PC-9 (cell line): Measurements from ENCODE around the gene ALK. TPM values are rescaled to one million over a fixed set of nuclear protein-coding genes. Genes with fewer than 3 reads are reported as not detected.

Experiments used
- BruUV-seq: library from RNA; stranded (reverse); fragments of 400-500 nt; replicated peaks from 2 replicates; lab custom pipeline; 2021; lab: Mats Ljungman, UMichigan
- CTCF ChIA-PET: fragments of 300-600 bp; sonication (Branson Sonifier 250); formaldehyde crosslinking; loops from one replicate; lab custom pipeline; 2022; ENCODE audit warnings: antibody characterized with exemption; lab: Charles Lee
- POLR2A ChIA-PET: fragments of 300-600 bp; sonication (Branson Sonifier 250); formaldehyde crosslinking; loops from one replicate; lab custom pipeline; 2022; ENCODE audit warnings: antibody characterized with exemption; ENCODE audit not compliant: unreplicated experiment; lab: Charles Lee
- DNase-seq, 2 experiments: peaks; one replicate each; pipeline versions ENCODE4 v3.0.0 to v3.0.0-alpha.2; 2015 to 2022; ENCODE audit warnings: mixed read lengths in 1 of 2
- H2AFZ ChIP-seq: fragments of 200-600 bp; sonication (generic); 2 replicates; pipeline ENCODE4 v1.8.1; 2017; ENCODE audit warnings: antibody characterized with exemption
- H3F3A ChIP-seq: fragments of 200-600 bp; sonication (generic); 2 replicates; pipeline ENCODE4 v1.8.1; 2017; ENCODE audit warnings: antibody characterized with exemption, mild to moderate bottlenecking, low read depth; ENCODE audit not compliant: insufficient read depth
- H3K27ac ChIP-seq: fragments of 200-600 bp; sonication (generic); 2 replicates; pipeline ENCODE4 v1.6.1; 2016; ENCODE audit warnings: mixed run types
- H3K27me3 ChIP-seq: fragments of 200-600 bp; sonication (generic); 2 replicates; pipeline ENCODE4 v1.6.1; 2016; ENCODE audit warnings: low read depth, mixed run types; ENCODE audit not compliant: insufficient read depth
- H3K36me3 ChIP-seq: fragments of 200-600 bp; sonication (generic); 2 replicates; pipeline ENCODE4 v1.6.1; 2016; ENCODE audit warnings: low read depth, mixed run types
- H3K4me1 ChIP-seq: fragments of 200-600 bp; sonication (generic); replicated peaks from 2 replicates; pipeline ENCODE4 v1.6.1; 2016; ENCODE audit warnings: mixed run types; ENCODE audit not compliant: insufficient read depth
- H3K4me2 ChIP-seq: fragments of 200-600 bp; sonication (generic); 2 replicates; pipeline ENCODE4 v1.6.1; 2017; ENCODE audit warnings: mixed run types
- H3K4me3 ChIP-seq: fragments of 200-600 bp; sonication (generic); 2 replicates; pipeline ENCODE4 v1.6.1; 2016; ENCODE audit warnings: mixed run types
- H3K79me2 ChIP-seq: fragments of 200-600 bp; sonication (generic); 2 replicates; pipeline ENCODE4 v1.6.1; 2017; ENCODE audit warnings: low read depth, mixed run types
- H3K9me2 ChIP-seq: fragments of 200-600 bp; sonication (generic); 2 replicates; pipeline ENCODE4 v1.8.1; 2017; ENCODE audit warnings: mild to moderate bottlenecking; ENCODE audit not compliant: insufficient read depth
- H3K9me3 ChIP-seq: fragments of 200-600 bp; sonication (generic); 2 replicates; pipeline ENCODE4 v1.8.1; 2016; ENCODE audit warnings: low read depth; ENCODE audit not compliant: insufficient read depth
- H4K20me1 ChIP-seq: fragments of 200-600 bp; sonication (generic); 2 replicates; pipeline ENCODE4 v1.8.1; 2017; ENCODE audit not compliant: insufficient read depth
- CTCF ChIP-seq: fragments of 200-600 bp; sonication (generic); conservative IDR thresholded peaks from 2 replicates; pipeline ENCODE4 v1.6.1; 2017; ENCODE audit warnings: mixed run types, antibody characterized with exemption, mild to moderate bottlenecking, moderate library complexity
- EZH2 ChIP-seq: fragments of 200-600 bp; sonication (generic); IDR thresholded peaks from 2 replicates; pipeline ENCODE4 v1.8.0; 2017; ENCODE audit warnings: antibody characterized with exemption, low read depth
- intact Hi-C: fragments of 100-400 bp; cut with micrococcal nuclease; formaldehyde crosslinking; loops from one replicate; pipeline ENCODE4 v1.10.0; 2022; ENCODE audit not compliant: unreplicated experiment
- total RNA-seq: library from RNA; stranded (reverse); gene quantifications from 2 replicates; pipeline ENCODE4 v1.2.3, GENCODE V29; 2021

ALK gene
- total RNA-seq, 1 experiment from 2014 or later, result not detected

- Histone ChIP-seq H3K4me1 (no peaks in the 10 kb centered on the region), H4K20me1 (no peaks in the 10 kb centered on the region), H3K79me2 (no peaks in the 10 kb centered on the region), H3K36me3 (no peaks in the 10 kb centered on the region), H2AFZ (no peak overlapping the region), H3K9me2 (no peaks in the 10 kb centered on the region), H3K4me2 (no peak overlapping the region), H3F3A (no peaks in the 10 kb centered on the region), H3K27me3 (peaks cover 61% of the 10 kb centered on the region), H3K27ac (no peak overlapping the region), H3K9me3 (no peaks in the 10 kb centered on the region), H3K4me3 (no peak overlapping the region)
- CTCF ChIA-PET, result no interaction called here
- no TSS peak for BruUV-seq
- no peak for DNase-seq
- intact Hi-C loops, result no loop called here
- TF ChIP-seq EZH2 (no peak), CTCF (no peak)
- POLR2A ChIA-PET, result no interaction called here
Measured at GRCh38 chr2:29611261-29611660, 310.1 kb downstream of the ALK start.

GRCh38 chr2:29610569-29610968 is 310.8 kb downstream of the ALK start:
- intact Hi-C loops, result no loop called here
- H2AFZ ChIP-seq, result no peak overlapping the region
- H3K36me3 ChIP-seq, result no peaks in the 10 kb centered on the region
- no peak overlapping the region for H3K4me2 ChIP-seq
- H3K27ac ChIP-seq, result no peak overlapping the region
- ChIA-PET CTCF (no interaction called here), POLR2A (no interaction called here)
- no peaks in the 10 kb centered on the region for H3K9me3 ChIP-seq
- no peak for DNase-seq
- H3K4me1 ChIP-seq, result no peaks in the 10 kb centered on the region
- no peak overlapping the region for H3K4me3 ChIP-seq
- H3K27me3 ChIP-seq, result peaks cover 54% of the 10 kb centered on the region
- H3F3A ChIP-seq, result no peaks in the 10 kb centered on the region
- H4K20me1 ChIP-seq, result no peaks in the 10 kb centered on the region
- no TSS peak for BruUV-seq
- no peaks in the 10 kb centered on the region for H3K9me2 ChIP-seq
- TF ChIP-seq EZH2 (no peak), CTCF (no peak)
- H3K79me2 ChIP-seq, result no peaks in the 10 kb centered on the region

DNA sequence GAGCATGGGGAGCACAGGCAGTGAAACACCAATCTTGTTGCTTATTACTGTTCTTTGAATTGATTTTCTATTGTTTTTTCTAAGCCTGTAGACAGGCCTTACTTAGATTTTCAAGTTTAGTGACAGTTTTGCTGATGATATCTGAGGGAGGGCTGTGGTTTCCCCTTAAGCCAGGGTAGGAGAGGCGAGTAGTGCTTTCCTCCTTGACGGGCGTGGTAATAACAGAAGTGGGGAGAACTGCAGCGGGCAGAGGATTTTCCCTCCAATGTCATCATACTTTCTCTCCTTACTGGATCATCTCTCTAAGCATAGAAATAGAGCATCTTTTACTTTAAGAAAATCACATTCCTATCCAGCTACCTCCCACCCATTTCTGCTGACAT is 314.4 kb downstream of the ALK start:
- Histone ChIP-seq H3K27me3 (peaks cover 21% of the 10 kb centered on the region; the same call in 1 of the 2 replicates), H3K4me2 (no peak overlapping the region), H3F3A (no peaks in the 10 kb centered on the region), H4K20me1 (no peaks in the 10 kb centered on the region), H3K27ac (no peak overlapping the region), H3K4me1 (no peaks in the 10 kb centered on the region), H2AFZ (no peak overlapping the region), H3K36me3 (no peaks in the 10 kb centered on the region), H3K79me2 (no peaks in the 10 kb centered on the region), H3K9me3 (no peaks in the 10 kb centered on the region), H3K4me3 (no peak overlapping the region), H3K9me2 (no peaks in the 10 kb centered on the region)
- DNase-seq, result no peak
- no TSS peak for BruUV-seq
- CTCF ChIA-PET, result no interaction called here
- TF ChIP-seq EZH2 (no peak), CTCF (no peak)
- intact Hi-C loops, result no loop called here
- POLR2A ChIA-PET, result no interaction called here
